ENCODE data around the gene MYL12A. TPM values are rescaled to one million over a fixed set of nuclear protein-coding genes. Genes with fewer than 3 reads are reported as not detected.

Gene MYL12A
- total and polyA plus RNA-seq, 2 of the 13 experiments (the other 11 are each of a cell fraction or from before 2014, with no cell fraction given) = 261 to 277 TPM

DNA sequence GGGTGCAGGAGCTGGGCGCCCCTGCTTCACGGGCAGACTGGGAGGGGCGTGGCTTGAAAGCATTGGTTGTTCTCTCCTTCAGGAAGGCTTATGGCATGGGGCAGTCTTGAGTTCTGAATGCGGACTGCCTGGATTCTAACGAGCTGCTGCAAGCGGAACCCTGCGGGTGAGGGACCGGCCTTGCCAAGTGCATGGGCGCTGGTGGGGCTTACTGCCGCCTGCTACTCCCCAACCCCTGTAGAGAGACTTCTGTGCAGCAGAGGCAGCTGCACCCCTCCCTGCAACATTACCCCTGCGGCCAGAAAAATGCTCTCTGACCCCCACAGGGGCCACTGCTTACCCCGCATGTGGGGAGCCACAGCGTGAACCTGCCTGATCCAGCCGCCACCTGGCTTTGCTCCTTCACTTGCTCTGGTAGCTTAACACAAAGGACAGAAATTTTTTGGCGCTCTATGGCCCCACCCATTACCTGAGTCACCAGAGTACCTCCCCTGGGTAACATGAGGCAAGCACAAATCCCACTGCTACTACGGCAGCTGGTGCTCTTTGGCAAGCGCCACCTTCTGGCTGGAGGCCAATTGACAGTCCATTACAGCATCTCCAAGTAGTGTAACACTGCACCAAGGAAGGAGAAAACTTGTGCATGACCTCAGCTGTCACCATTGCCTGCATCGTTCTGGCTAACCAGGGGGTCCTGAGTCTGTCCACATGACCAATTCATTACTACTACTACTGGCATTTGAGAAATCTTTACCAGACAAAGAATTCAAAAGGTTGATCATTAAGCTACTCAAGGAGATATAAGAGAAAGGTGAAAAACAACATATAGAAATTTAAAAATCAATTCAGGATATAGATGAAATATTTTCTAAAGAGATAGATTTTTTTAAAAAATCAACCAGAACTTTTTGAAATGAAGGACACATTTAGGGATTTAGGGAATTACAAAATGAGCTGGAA lies 49.7 kb downstream of the MYL12A start (continued):
- TF ChIP-seq DR1 (CRISPR knock-in tag; IDR thresholded peaks at IDR 0.05) (0 out of 2 replicates have a peak, but pooled peaks have one; percentile 69), ZNF550 (CRISPR knock-in tag; IDR thresholded peaks at IDR 0.05; ENCODE audit: borderline replicate concordance) (no peak), IKZF1 (IDR thresholded peaks at IDR 0.05) (no peak), ZNF772 (CRISPR knock-in tag; IDR thresholded peaks at IDR 0.05) (peak; percentile 50; the same call in 1 of the 2 replicates), THAP11 (CRISPR knock-in tag; IDR thresholded peaks at IDR 0.05) (peak; percentile 88), PAX8 (CRISPR knock-in tag; IDR thresholded peaks at IDR 0.05; ENCODE audit: borderline replicate concordance) (0 out of 2 replicates have a peak, but pooled peaks have one; percentile 25), KLF16 (CRISPR knock-in tag; IDR thresholded peaks at IDR 0.05) (peak in 1 of 2 experiments; percentile 64; a peak in 2 of 4 replicates), NR0B2 (CRISPR knock-in tag; IDR thresholded peaks at IDR 0.05) (peak; percentile 79), STAG1 (CRISPR knock-in tag; IDR thresholded peaks at IDR 0.05) (peak; percentile 48), HNF1A (IDR thresholded peaks at IDR 0.05; ENCODE audit: low read depth) (no peak), HNF1A (CRISPR knock-in tag; IDR thresholded peaks at IDR 0.05; ENCODE audit: borderline replicate concordance) (no peak; the same call in 1 of the 2 replicates), TBP (CRISPR knock-in tag; IDR thresholded peaks at IDR 0.05) (no peak), RFX5 (IDR thresholded peaks at IDR 0.05; ENCODE audit: low read depth, low read length) (no peak), CSRNP1 (CRISPR knock-in tag; IDR thresholded peaks at IDR 0.05) (peak; percentile 38; the same call in 1 of the 2 replicates), MTF2 (CRISPR knock-in tag; IDR thresholded peaks at IDR 0.05; ENCODE audit: borderline replicate concordance) (peak; percentile 63; the same call in 1 of the 2 replicates), CBX2 (IDR thresholded peaks at IDR 0.05; ENCODE audit: low read depth, low read length) (no peak), CBX2 (CRISPR knock-in tag; IDR thresholded peaks at IDR 0.05; ENCODE audit: low read depth) (no peak)
- TF ChIP-seq, protein P1, sequence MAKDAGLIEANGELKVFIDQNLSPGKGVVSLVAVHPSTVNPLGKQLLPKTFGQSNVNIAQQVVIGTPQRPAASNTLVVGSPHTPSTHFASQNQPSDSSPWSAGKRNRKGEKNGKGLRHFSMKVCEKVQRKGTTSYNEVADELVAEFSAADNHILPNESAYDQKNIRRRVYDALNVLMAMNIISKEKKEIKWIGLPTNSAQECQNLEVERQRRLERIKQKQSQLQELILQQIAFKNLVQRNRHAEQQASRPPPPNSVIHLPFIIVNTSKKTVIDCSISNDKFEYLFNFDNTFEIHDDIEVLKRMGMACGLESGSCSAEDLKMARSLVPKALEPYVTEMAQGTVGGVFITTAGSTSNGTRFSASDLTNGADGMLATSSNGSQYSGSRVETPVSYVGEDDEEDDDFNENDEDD (CRISPR knock-in tag; IDR thresholded peaks at IDR 0.05; ENCODE audit: borderline replicate concordance) = peak; percentile 74
- TF ChIP-seq, protein P2, sequence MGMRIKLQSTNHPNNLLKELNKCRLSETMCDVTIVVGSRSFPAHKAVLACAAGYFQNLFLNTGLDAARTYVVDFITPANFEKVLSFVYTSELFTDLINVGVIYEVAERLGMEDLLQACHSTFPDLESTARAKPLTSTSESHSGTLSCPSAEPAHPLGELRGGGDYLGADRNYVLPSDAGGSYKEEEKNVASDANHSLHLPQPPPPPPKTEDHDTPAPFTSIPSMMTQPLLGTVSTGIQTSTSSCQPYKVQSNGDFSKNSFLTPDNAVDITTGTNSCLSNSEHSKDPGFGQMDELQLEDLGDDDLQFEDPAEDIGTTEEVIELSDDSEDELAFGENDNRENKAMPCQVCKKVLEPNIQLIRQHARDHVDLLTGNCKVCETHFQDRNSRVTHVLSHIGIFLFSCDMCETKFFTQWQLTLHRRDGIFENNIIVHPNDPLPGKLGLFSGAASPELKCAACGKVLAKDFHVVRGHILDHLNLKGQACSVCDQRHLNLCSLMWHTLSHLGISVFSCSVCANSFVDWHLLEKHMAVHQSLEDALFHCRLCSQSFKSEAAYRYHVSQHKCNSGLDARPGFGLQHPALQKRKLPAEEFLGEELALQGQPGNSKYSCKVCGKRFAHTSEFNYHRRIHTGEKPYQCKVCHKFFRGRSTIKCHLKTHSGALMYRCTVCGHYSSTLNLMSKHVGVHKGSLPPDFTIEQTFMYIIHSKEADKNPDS (CRISPR knock-in tag; IDR thresholded peaks at IDR 0.05) = peak; percentile 94
